ENCODE measurements around the gene MELTF. TPM values are rescaled to one million over a fixed set of nuclear protein-coding genes. Genes with fewer than 3 reads are reported as not detected.

The MELTF gene
- polyA plus RNA-seq, 1 donor from 2014 or later, result 0.09 TPM

- Histone ChIP-seq H3K4me2 (ENCODE audit: low read length) (no peak overlapping the region), H3K9me2 (ENCODE audit: insufficient read depth, low read length) (no peaks in the 10 kb centered on the region), H3K9ac (ENCODE audit: low read length) (no peak overlapping the region), H3K27me3 (ENCODE audit: insufficient read depth, low read depth, low read length) (no peaks in the 10 kb centered on the region), H3K9me3 (ENCODE audit: low read length) (no peaks in the 10 kb centered on the region), H2AFZ (ENCODE audit: low read depth, low read length) (no peak overlapping the region), H3F3A (ENCODE audit: insufficient read depth, low read length, poor library complexity, severe bottlenecking) (no peaks in the 10 kb centered on the region), H3K27ac (ENCODE audit: low read length) (no peak overlapping the region), H3K79me2 (replicated peaks; ENCODE audit: insufficient read depth, low read length) (no peaks in the 10 kb centered on the region), H4K20me1 (ENCODE audit: insufficient read depth) (no peaks in the 10 kb centered on the region), H3K4me3 (ENCODE audit: low read length) (no peak overlapping the region), H3K36me3 (ENCODE audit: insufficient read depth, low read length) (no peaks in the 10 kb centered on the region)
- TF ChIP-seq REST (IDR thresholded peaks at IDR 0.05; ENCODE audit: borderline replicate concordance), result no peak
- no peak for TF ChIP-seq TAF1 (IDR thresholded peaks at IDR 0.05; ENCODE audit: low read depth)
- TF ChIP-seq CTCF (IDR thresholded peaks at IDR 0.05; ENCODE audit: poor library complexity, severe bottlenecking), result no peak
- no peak for TF ChIP-seq EP300 (conservative IDR thresholded peaks at IDR 0.05; ENCODE audit: poor library complexity, severe bottlenecking)
- TF ChIP-seq POLR2AphosphoS5 (IDR thresholded peaks at IDR 0.05), result no peak
- TF ChIP-seq MXI1 (conservative IDR thresholded peaks at IDR 0.05; ENCODE audit: poor library complexity, severe bottlenecking), result no peak
- no peak for TF ChIP-seq RAD21 (conservative IDR thresholded peaks at IDR 0.05)
- no peak for TF ChIP-seq EZH2 (IDR thresholded peaks at IDR 0.05; ENCODE audit: borderline replicate concordance, insufficient read depth, low read length, poor library complexity, severe bottlenecking)
- TF ChIP-seq SMC3 (conservative IDR thresholded peaks at IDR 0.05; ENCODE audit: poor library complexity), result no peak
These were observed 7.0 kb downstream of the MELTF start for GRCh38 chr3:197022405-197023231.

- no peaks in the 10 kb centered on the region for H3F3A ChIP-seq (ENCODE audit: insufficient read depth, low read length, poor library complexity, severe bottlenecking)
- no peaks in the 10 kb centered on the region for H3K9me3 ChIP-seq (ENCODE audit: low read length)
- TF ChIP-seq EP300 (conservative IDR thresholded peaks at IDR 0.05; ENCODE audit: poor library complexity, severe bottlenecking) (no peak), MXI1 (conservative IDR thresholded peaks at IDR 0.05; ENCODE audit: poor library complexity, severe bottlenecking) (no peak), TAF1 (IDR thresholded peaks at IDR 0.05; ENCODE audit: low read depth) (no peak), EZH2 (IDR thresholded peaks at IDR 0.05; ENCODE audit: borderline replicate concordance, insufficient read depth, low read length, poor library complexity, severe bottlenecking) (no peak), REST (IDR thresholded peaks at IDR 0.05; ENCODE audit: borderline replicate concordance) (no peak), POLR2AphosphoS5 (IDR thresholded peaks at IDR 0.05) (no peak), RAD21 (conservative IDR thresholded peaks at IDR 0.05) (no peak), SMC3 (conservative IDR thresholded peaks at IDR 0.05; ENCODE audit: poor library complexity) (no peak), CTCF (IDR thresholded peaks at IDR 0.05; ENCODE audit: poor library complexity, severe bottlenecking) (no peak)
- H3K27ac ChIP-seq (ENCODE audit: low read length), result no peak overlapping the region
- H3K9me2 ChIP-seq (ENCODE audit: insufficient read depth, low read length), result no peaks in the 10 kb centered on the region
- no peak overlapping the region for H3K4me3 ChIP-seq (ENCODE audit: low read length)
- H3K9ac ChIP-seq (ENCODE audit: low read length), result no peak overlapping the region
- no peak overlapping the region for H3K4me2 ChIP-seq (ENCODE audit: low read length)
- no peaks in the 10 kb centered on the region for H3K79me2 ChIP-seq (replicated peaks; ENCODE audit: insufficient read depth, low read length)
- H3K36me3 ChIP-seq (ENCODE audit: insufficient read depth, low read length), result no peaks in the 10 kb centered on the region
- no peak overlapping the region for H2AFZ ChIP-seq (ENCODE audit: low read depth, low read length)
- no peaks in the 10 kb centered on the region for H3K27me3 ChIP-seq (ENCODE audit: insufficient read depth, low read depth, low read length)
- no peaks in the 10 kb centered on the region for H4K20me1 ChIP-seq (ENCODE audit: insufficient read depth)
These were observed 7.8 kb downstream of the MELTF start for GRCh38 chr3:197021729-197022404.
